Cardiac septum (tissue), 1 donor: ENCODE data around the gene CXCR3. TPM values are rescaled to one million over a fixed set of nuclear protein-coding genes. Genes with fewer than 3 reads are reported as not detected.
"Not testable (repeated sequence)": the region's sequence is repeated elsewhere in the genome, so short reads cannot be mapped to it uniquely, and the experiment has no call there.

ENCODE experiments used
- DNase-seq: peaks from one replicate; pipeline ENCODE4 v3.0.0-alpha.2; 2020; ENCODE audit warnings: low spot score
- intact Hi-C: fragments of 100-400 bp; cut with DNase I; formaldehyde crosslinking; loops from one replicate; pipeline ENCODE4 v1.14.0; 2022
- long read RNA-seq: library from polyadenylated mRNA; unstranded; transcript quantifications from one replicate; pipeline ENCODE4 v2.0.0, GENCODE V29; 2021
- total RNA-seq: library from RNA; stranded (reverse); fragmentation: NEBNext Ultra II Directional; extraction: Animal tissue kit (Norgen Biotek cat#: 25700); gene quantifications from one replicate; pipeline ENCODE4 v1.2.1, GENCODE V29; 2021
- donor health status: DM: no; HTN: no; CAD: no.

The CXCR3 gene
- total RNA-seq: 0.13 TPM
- long read RNA-seq: 0 reads

DNA sequence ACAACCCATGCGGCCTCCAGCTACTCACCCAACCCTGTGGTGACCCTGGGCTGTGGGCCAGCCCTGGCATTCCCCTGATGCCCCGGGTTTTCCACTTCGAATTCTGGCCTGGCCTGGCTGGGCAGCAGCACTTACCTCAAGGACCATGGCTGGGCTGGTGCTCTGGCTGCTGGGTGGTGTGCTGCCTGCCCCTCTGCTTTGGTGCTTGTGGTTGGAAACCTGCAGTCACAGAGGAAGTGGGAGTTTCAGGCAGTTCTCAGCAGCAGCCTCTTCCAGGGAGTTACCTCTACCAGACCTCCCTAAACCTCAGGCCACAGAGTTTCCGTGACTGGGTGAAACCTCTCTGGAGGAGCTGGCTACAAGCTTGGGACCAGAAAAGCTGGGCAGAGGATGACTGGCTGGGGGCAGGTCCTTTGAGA, at the start of gene CXCR3:
Gene CXCR3, minus strand, starts transcription at position 209 of the 419 bp plus-strand sequence. Its CDS starts 62 bp downstream, at position 147.
- intact Hi-C loops: no loop called here
- DNase-seq: no peak

DNA sequence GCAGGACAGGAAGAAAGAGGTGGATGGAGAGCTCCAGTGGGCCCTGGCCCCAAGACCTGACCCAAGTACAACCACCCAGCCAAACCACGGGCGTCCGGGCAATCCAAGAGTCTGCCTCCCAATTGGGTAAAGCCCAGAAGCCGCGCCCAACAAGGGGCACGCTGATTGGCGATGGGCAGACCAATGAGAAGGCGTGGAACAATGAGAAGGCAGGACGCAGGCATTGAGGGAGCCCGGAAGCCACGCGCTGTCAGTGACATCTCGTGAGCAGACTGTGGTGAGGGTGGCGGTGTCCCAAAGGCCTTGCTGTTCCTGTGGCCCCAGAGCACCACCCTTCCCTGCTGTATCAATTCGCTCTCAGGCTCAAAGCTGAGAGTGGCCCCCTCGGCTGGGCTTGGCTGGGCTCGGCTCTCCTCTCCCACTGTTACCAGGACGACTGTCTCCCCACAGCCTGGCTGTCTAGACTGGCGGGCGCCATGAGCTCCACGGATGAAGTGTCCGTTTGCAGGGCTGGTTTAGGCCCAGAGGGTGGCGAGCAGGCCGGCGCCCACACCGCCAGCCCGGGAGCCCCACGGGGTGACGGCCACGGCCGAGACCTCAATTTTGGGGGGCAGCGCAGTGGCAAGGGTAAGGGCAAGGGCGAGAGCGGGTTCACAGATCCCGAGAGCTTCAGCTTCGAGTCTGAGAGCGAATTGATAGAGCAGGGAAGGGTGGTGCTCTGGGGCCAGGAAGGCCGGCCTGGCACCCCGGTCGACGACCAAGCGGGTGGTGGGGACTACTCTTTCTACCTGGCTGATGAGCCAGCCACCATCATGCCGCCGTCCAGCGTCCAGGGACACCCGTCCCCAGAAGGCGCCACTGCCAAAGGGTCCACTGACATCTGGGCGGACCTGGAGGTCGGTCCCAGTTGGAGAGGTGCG, 49.3 kb upstream of the CXCR3 start, which contains the start of gene LOC101059915:
Gene LOC101059915, plus strand, starts transcription at position 219 of the 920 bp plus-strand sequence.
- intact Hi-C loops: no loop called here
- peak; percentile 62 for DNase-seq

DNA sequence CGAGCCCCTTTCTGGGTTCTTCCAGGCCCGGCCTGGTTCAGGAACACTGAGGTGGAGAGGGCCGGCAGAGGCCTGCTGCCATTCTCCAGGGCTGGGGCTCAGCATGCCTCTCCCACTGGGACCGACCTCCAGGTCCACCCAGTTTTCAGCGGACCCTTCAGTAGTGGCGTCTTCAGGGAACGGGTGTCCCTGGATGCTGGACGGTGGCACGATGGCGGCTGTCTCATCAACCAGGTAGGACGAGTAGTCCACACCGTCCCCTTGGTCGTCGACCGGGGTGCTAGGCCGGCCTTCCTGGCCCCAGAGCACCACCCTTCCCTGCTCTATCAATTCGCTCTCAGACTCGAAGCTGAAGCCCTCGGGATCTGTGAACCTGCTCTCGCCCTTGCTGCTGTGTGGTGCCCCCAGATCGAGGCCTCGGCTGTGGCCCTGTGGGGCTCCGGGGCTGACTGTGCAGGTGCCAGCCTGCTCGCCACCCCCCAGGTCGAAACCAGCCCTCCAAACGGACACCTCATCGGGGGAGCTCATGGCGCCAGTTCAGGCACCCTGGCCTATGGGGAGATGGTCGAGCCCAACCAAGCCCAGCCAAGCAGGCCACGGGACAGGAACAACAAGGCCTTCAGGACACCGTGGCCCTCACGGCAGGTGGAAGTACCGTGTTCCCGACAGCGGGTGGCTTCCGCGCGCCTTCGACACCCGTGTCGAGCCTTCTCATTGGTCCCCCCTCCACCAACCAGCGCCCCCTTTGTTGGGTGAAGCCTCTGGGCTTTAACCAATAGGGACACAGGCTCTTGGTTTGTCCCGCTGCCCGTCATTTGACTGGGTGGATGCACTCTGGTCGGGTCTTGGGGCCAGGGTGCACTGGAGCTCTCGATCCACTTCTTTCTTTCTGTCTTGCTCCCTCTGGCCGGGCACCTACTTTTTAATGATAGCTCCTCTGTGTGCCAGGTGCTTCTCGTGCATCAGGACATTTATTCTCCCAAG, 48.2 kb upstream of the CXCR3 start:
- DNase-seq: no peak
- intact Hi-C loops: no loop called here

DNA sequence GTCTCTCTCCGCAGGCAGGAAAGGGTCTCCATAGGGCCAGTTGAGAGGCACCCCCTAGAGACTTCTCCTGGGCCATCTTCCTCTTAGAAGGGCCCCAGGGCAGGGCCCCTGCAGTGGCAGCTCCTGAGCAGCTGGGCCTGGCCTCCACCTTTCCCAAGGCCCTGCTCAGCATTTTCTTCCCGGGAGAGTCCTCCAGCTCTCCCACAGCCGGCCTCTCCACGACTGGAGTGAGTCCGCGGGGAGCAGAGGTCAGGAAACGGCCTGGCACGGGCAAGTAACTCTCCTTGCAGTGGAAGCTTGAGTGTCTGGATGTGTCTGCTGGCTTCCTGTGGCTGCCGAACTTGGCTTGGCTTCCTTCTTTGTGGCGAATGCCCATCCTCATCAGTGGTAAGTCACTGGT, 47.4 kb upstream of the CXCR3 start:
- DNase-seq: peak; percentile 70
- intact Hi-C loops: no loop called here

DNA sequence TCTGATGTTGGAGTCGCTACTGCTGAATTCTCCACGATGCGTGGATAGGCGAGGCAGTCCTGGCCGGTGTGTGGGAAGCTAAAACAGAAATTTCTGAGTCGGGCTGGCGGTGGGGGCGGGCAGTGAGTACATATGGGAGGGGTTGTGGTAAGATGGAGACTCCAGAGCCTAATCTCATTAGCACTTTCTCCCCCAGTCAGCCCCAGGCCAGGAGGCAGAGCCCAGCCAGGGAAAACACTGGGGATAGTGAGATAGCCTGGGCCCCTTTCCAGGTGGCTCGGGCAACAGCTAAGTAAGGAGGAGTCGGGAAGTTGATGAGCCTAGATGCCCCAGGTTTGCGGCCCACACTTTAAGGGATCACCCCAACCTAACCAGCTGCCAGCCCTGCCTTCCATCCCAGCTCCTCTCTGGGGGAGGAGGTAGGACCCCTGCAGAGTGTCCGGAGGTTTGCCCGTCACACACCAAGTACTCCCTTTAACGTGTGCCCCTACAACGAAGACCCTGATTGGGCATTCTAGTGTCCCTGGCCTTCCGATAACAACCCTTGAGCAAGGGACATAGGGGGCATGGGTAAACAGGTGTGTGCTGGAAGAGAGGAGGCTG, 46.7 kb upstream of the CXCR3 start:
- intact Hi-C loops: no loop called here
- no peak for DNase-seq

DNA sequence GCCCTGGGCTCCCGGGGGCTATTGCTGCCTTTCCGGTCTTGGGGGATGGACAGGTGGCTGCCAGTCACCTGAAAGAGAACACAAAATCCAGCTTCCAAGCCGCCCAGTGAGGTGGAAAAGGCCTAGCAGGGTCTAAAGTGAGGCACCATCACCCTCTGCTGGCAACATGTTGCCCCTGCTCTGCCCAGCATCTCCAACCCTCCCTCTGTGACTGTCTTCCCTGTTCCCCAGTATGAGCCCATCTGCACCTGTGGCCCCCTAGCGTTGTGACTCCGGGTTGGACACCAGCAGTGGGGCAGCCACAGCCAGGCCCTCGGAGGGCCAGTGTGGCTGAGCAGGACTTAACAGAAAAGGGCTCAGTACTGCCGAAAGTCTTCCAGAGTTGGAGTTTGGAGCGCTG, 45.9 kb upstream of the CXCR3 start:
- DNase-seq, intact Hi-C loops: not testable (repeated sequence)

DNA sequence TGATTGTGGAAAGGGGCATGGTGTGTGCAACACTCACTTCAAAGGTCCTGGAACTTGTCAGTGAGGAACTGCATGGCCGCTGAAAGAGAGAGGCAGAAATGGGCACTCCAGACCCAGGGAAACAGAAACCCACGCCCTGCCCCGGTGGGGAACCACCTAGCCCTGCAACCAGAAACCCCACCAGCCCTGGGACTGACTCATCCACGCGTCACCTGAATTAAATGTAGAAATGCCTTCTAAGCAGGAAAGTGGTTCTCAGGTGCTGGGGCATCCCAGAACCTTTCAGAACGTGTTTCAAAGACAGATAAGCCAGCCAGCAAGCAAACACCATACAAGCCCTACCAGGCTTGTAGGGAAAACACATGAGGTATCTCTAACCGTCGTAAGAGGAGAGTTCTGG, 44.9 kb upstream of the CXCR3 start:
- DNase-seq: not testable (repeated sequence)

DNA sequence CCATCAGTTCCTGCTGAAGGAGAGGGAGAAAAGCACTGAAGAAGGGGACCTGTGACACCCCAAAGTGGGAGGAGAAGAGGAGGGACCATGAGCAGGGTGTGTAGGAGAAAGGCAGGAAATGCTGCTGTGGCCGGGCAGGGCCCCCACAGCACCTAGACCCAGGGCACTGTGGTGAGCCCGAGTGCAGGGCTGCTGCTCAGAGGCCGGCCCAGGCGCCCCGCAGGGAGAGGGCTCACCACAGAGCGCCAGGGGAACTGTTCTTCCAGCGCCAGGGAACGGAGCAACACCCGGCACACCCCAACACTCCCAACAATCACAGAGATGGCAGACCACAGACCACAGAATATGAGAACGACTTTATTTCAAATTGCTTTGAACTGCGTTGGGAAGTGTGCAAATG, 44.3 kb upstream of the CXCR3 start:
- DNase-seq: peak; percentile 69
- intact Hi-C loops: not testable (repeated sequence)

More for the DNA sequence above, 44.9 kb upstream of the CXCR3 start:
- intact Hi-C loops: not testable (repeated sequence)

DNA sequence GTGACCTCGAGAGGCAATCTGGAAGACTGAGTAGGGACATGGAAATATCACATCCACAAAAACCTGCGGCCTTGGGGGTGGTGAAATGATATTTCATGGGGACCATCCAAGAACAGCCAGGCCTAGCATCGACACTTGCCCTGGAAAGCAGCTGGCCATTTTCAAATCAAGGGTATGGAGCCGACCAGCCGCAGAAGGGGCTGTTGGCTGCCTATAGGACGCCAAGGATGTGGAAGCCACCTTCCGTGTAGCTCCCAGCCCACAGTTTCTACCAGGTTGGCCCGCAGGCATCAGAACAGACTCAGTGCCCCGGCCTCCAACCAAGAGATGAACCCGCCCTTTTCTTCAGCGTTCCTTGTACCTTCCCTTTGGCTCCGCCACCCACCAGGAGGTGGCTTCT, 43.6 kb upstream of the CXCR3 start:
- no peak for DNase-seq
- intact Hi-C loops: no loop called here

DNA sequence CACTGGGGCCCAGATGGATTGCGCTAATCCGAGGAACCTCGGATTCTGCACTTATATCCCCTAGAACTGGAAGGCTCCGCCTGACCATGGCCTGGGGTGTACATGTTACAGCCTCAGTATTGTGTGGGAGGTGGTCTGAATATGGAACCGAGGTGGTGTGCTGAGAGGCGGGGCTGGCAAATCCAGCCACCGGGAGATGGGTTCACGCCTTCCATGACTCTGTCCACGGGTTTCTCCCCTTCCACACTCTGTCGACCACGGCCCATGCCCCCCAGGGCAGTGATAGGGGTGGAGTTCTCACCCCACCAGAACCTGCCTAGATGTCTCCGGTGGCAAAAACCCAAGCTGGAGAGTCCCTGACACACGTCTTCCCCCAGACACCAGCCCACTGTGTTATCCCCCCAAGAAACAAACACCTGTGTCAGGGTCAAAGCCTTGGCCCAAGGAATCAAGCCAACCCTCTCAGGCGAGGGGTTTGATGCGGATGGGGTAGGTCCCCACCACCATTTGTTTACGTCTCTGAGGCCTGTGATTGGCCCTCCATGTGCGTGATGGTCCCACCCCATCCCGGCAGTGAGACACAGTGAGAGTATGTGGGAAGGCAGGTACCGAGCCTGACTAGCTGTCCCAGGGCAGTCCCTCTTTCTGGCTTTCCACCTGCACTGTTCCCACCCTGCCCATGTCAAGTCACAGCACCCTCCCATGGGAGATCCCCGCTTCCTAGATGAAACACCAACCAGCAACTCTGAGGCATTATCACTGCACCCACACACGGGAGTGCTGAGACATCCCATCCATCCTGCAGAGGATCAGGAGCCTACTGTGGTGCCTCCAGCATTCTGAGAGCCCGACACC, 42.5 kb upstream of the CXCR3 start:
- no peak for DNase-seq
- intact Hi-C loops: no loop called here

DNA sequence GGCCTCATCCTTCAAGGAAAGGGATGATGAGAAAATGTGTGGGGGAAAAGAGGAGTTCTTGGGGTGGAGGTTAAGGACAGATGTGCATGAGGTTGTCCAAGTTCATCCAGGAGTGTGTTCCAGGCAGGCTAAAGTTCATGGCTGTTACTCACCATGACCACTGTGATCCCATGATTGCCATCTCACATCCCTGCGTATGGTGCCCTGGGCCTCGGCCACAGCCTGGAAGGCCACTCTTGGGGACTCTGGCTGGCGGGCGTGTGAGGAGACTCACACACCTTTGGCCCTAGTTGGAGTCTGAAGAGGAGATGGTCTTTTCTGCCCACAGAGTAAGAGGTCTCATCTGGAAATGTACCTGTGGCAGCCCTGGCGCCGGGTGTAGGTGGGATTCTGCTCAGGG, 41.6 kb upstream of the CXCR3 start:
- DNase-seq: no peak
- intact Hi-C loops: no loop called here

DNA sequence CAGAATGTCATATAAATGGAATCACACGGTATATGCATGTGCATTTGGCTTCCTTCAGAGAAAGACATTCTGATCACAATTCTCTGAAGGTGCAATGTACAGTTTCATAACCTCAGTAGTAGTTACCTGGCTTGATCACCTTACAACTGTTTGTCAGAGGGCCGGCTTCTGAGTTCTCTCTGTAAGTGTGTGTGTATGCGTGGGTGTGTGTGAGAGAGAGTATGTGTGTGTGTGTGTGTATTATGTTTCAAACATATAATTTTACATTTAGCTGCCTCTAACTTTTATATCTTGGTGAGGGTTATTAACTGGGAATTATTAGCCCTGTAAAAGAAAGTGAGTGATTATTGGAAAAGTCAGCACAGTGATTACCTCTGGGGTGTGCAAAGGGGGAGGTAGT, 41.0 kb upstream of the CXCR3 start:
- intact Hi-C loops: no loop called here
- no peak for DNase-seq

DNA sequence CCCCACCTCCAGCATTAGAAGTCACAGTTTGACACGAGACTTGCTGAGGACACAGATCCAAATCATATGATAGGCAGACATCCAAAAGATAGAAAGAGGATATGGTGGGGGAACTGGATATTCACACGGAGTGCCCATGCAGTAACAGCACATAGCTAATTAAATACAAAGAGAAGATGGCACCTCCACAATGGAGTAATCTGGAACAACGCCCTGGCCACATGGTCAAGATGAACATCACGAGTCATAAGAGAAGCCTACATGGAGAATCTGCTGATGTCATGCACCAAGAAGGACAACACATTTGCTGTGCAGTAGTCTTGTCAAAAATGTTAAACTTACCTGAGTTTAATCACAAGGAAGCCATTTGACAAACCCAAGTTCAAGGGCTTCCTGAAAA, 39.0 kb upstream of the CXCR3 start:
- intact Hi-C loops: no loop called here
- DNase-seq: no peak

DNA sequence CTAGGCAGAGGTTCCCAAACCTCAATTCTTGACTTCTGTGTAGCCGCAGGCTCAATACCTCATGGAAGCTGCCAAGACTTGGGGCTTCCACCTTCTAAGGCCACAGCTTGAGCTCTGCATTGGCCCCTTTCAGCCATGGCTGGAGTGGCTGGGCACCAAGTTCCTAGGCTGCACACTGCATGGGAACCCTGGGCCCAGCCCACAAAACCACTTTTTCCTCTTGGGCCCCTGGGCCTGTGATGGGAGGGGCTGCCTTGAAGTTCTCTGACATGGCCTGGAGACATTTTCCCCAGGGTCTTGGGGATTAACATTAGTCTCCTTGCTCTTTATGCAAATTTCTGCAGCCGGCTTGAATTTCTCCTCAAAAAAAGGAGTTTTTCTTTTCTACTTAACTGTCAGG, 35.0 kb upstream of the CXCR3 start:
- no peak for DNase-seq
- intact Hi-C loops: no loop called here

DNA sequence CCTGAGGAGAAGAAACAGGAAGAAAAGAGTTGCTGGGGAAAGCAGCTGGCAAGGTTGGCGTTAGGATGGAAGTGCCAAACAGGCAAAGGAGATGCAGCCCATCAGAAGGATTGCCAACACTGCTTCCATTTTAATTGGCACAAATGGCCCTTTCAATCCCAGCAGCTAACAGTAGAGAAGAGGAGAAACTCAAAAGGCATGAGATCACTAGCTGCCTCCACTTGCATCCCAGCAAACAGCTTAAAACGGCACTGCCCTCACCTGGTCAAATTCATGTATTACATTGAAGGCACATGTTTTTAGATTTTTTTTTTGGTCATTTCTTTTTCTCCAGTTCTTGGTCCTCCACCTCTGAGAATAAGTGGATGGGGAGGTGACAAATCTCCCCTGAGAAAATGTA, 34.1 kb upstream of the CXCR3 start:
- DNase-seq: no peak
- intact Hi-C loops: no loop called here

DNA sequence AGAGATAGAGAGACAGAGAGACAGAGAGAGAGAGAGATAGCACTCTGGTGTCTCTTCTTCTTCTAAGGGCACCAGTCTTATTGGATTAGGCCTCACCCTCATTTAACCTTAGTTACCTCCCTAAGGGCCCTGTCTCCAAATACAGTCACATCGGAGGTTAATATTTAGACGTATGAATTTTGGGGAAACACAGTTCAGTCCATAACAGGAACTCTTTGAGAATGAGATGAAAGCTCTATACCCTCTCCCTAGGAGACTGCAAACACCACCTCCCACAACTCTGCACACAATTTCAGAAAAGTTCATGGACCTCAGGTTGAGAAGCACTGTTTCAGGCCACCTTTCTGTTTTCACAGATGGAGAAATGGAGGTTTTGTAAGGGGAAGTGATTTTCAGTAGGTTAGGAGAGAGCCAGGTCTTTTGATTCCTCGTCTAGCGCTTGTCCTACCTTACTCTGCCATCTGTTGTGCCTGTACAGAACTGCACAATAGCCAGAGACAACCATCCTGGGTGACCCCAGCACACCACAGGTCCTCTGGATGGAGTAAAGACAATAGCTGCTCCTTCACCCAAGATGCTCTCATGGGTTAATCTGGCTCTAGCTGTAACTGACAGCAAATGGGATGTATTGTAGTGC, 32.1 kb upstream of the CXCR3 start:
- intact Hi-C loops: no loop called here
- DNase-seq: no peak

DNA sequence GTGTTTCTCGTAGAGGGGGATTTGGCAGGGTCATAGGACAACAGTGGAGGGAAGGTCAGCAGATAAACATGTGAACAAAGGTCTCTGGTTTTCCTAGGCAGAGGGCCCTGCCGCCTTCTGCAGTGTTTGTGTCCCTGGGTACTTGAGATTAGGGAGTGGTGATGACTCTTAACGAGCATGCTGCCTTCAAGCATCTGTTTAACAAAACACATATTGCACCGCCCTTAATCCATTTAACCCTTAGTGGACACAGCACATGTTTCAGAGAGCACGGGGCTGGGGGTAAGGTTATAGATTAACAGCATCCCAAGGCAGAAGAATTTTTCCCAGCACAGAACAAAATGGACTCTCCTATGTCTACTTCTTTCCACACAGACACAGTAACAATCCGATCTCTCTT, 26.1 kb upstream of the CXCR3 start:
- intact Hi-C loops, DNase-seq: not testable (repeated sequence)

DNA sequence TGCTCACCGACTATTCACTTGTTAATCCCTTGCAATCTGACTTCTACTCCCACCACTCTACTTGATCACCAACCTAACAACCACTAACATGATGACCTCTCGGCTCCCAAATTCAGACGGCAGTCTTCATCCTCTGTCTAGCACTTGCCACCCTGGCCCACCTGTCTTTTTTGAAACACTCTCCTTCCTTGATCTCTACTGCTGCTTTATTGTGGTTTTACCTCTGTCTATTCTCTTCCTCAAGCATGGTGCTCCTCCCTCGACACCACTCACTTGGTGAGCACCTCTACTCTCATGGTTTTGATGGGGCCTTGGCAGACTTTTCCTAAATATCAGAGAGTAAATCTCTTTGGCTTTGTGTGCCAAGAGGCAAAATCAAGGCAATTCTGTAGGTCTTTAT, 21.7 kb upstream of the CXCR3 start:
- intact Hi-C loops: no loop called here
- DNase-seq: no peak
